ENCODE data around the gene UCK2. TPM values are rescaled to one million over a fixed set of nuclear protein-coding genes. Genes with fewer than 3 reads are reported as not detected.

The UCK2 gene
- total RNA-seq, 1 experiment from 2014 or later, result 88.4 TPM

DNA sequence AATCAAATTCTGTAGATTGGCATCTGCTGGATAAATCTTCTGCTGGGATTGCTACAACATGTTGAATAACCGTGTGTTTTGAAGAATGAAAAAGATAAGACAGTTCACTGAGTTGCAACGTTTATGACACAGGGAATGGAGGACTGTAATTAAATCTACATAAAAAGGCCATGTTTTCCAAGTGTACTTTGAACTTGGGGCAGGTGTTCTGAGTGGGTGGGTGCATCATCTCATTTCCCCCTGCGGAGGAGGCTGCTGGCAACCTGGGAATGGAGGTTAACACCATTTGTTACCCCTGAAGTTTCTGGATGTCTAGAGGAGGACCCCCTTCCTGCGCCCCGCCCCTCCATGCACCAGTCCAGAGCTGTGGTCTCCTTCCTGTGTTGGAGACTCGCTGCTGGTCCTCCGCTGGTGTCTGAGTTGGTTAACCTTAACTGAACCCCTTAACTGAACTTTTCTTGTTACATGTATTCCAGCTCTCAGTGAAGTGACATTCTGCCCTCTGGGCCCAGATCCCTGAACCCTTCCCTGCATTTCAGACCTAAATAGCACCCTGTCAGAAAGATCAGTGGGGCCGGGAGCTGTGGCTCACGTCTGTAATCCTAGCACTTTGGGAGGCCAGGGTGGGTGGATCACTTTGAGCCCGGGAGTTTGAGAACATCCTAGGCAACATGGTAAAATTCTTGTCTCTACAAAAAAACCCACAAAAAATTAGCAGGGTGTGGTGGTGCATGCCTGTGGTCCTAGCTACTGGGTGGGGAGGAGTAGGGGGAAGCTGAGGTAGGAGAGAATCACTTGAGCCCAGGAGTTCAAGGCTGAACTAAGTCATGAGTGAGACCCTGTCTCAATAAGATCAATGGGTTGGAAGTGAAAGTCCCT lies 31.8 kb downstream of the UCK2 start (continued):
- no peak for TF ChIP-seq EGR1 (IDR thresholded peaks at IDR 0.05; ENCODE audit: low read depth)
- TF ChIP-seq POLR2AphosphoS5 (IDR thresholded peaks at IDR 0.05; ENCODE audit: low read depth, low read length), result no peak
- TF ChIP-seq, protein P1, sequence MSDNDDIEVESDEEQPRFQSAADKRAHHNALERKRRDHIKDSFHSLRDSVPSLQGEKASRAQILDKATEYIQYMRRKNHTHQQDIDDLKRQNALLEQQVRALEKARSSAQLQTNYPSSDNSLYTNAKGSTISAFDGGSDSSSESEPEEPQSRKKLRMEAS (IDR thresholded peaks at IDR 0.05), result no peak
- no peak for TF ChIP-seq CBX3 (IDR thresholded peaks at IDR 0.05; ENCODE audit: low read depth)

DNA sequence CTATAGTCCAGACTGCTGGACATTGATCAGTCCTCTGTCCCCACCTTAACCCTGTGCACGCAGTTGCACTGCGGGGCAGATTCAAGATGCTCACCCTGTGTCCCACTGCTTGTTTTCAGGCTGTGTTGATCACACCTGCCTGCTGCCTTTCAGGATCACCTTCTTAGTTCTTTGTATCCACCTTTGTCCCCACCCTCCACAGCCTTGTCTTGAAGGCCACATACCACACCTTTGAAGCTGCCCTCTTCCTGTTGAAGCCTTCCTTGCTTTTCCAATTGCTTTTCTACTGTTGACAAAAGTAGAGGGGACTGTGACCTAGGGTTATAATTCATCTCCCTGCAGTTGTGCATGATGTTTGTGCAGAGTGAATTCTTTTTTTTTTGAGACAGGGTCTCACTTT lies 32.7 kb downstream of the UCK2 start:
- peaks cover 98% of the 10 kb centered on the region for H3K79me2 ChIP-seq (ENCODE audit: insufficient read depth, low read length)
- H3K4me2 ChIP-seq (ENCODE audit: low read length), result no peak overlapping the region
- ATAC-seq (no peak), DNase-seq (ENCODE audit: low read depth, low spot score) (no peak)
- peaks cover 3 to 15% of the 10 kb centered on the region in 2 experiments; a peak in 2 of 4 replicates for H3K4me1 ChIP-seq (ENCODE audit: control insufficient read depth in 1 of 2, insufficient read depth in 2 of 2, low read length in 2 of 2)
- ChIA-PET CTCF (no interaction called here), POLR2A (no interaction called here), RAD21 (ENCODE audit: low non-redundant PET in 1 of 2, low total read pairs in 2 of 2, uncharacterized antibody in 2 of 2, unreplicated experiment in 2 of 2) (no interaction called here)
- no peaks in the 10 kb centered on the region for H3K9me2 ChIP-seq (ENCODE audit: insufficient read depth)
- peaks cover 53% of the 10 kb centered on the region; the same call in 1 of the 2 replicates for H4K20me1 ChIP-seq (ENCODE audit: insufficient read depth)
- no peak overlapping the region for H3K9ac ChIP-seq (ENCODE audit: low read length)
- H2AFZ ChIP-seq (ENCODE audit: low read depth, low read length, poor library complexity, severe bottlenecking), result no peak overlapping the region
- H3K27ac ChIP-seq (ENCODE audit: low read depth, low read length), result no peak overlapping the region
- H3K36me3 ChIP-seq (ENCODE audit: control insufficient read depth in 1 of 2, insufficient read depth in 2 of 2, low read length in 2 of 2), result no peaks in the 10 kb centered on the region
- H3K4me3 ChIP-seq (replicated peaks in 1 of 2; ENCODE audit: low read depth in 1 of 2, low read length in 2 of 2), result no peak overlapping the region
- no peaks in the 10 kb centered on the region for H3K9me3 ChIP-seq (ENCODE audit: control insufficient read depth in 1 of 2, insufficient read depth in 1 of 2, low read depth in 1 of 2, low read length in 2 of 2)
- no TSS peak for BruUV-seq (replicated peaks)
- no peaks in the 10 kb centered on the region for H3K27me3 ChIP-seq (ENCODE audit: insufficient read depth, low read length)
- intact Hi-C loops (cut with micrococcal nuclease), result no loop called here
- TF ChIP-seq, protein P2, sequence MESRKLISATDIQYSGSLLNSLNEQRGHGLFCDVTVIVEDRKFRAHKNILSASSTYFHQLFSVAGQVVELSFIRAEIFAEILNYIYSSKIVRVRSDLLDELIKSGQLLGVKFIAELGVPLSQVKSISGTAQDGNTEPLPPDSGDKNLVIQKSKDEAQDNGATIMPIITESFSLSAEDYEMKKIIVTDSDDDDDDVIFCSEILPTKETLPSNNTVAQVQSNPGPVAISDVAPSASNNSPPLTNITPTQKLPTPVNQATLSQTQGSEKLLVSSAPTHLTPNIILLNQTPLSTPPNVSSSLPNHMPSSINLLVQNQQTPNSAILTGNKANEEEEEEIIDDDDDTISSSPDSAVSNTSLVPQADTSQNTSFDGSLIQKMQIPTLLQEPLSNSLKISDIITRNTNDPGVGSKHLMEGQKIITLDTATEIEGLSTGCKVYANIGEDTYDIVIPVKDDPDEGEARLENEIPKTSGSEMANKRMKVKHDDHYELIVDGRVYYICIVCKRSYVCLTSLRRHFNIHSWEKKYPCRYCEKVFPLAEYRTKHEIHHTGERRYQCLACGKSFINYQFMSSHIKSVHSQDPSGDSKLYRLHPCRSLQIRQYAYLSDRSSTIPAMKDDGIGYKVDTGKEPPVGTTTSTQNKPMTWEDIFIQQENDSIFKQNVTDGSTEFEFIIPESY (IDR thresholded peaks at IDR 0.05; ENCODE audit: extremely low read depth, insufficient replicate concordance, low read length), result no peak
- no peak for TF ChIP-seq SP1 (IDR thresholded peaks at IDR 0.05; ENCODE audit: low read depth)
- TF ChIP-seq CBX3 (IDR thresholded peaks at IDR 0.05; ENCODE audit: low read depth), result no peak
- no peak for TF ChIP-seq YY1 (IDR thresholded peaks at IDR 0.05; ENCODE audit: extremely low read depth, insufficient replicate concordance, low read depth, low read length)
- TF ChIP-seq EZH2 (IDR thresholded peaks at IDR 0.05), result no peak
- TF ChIP-seq SIN3A (IDR thresholded peaks at IDR 0.05; ENCODE audit: low read depth), result no peak
- TF ChIP-seq SRF (IDR thresholded peaks at IDR 0.05; ENCODE audit: low read depth), result no peak
- no peak for TF ChIP-seq POLR2AphosphoS5 (IDR thresholded peaks at IDR 0.05; ENCODE audit: low read depth, low read length)
- TF ChIP-seq ZNF274 (IDR thresholded peaks at IDR 0.05; ENCODE audit: low read depth, low read length), result no peak
- no peak for TF ChIP-seq CEBPB (IDR thresholded peaks at IDR 0.05; ENCODE audit: low read depth)
- TF ChIP-seq, protein P3, sequence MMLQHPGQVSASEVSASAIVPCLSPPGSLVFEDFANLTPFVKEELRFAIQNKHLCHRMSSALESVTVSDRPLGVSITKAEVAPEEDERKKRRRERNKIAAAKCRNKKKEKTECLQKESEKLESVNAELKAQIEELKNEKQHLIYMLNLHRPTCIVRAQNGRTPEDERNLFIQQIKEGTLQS (IDR thresholded peaks at IDR 0.05), result no peak
- no peak for TF ChIP-seq TCF7L2 (IDR thresholded peaks at IDR 0.05; ENCODE audit: borderline replicate concordance, extremely low read depth, insufficient read depth, insufficient read length)
- no peak for TF ChIP-seq JUND (IDR thresholded peaks at IDR 0.05)

Data from HCT116 (cell line).